Hypothalamus (tissue), 51 donors: ENCODE measurements around the gene WDR90.
A peak's percentile ranks its signal among the peaks of the same experiment; 100 is the strongest.

ENCODE experiments used
- DNase-seq, 51 donors: peaks; one replicate each; lab custom pipeline; 2025; lab: John Stamatoyannopoulos, UW

WDR90 gene

GRCh38 chr16:674214-674881, 25.2 kb downstream of the WDR90 start:
- DNase-seq = no peak

GRCh38 chr16:674968-675883, 26.1 kb downstream of the WDR90 start, which contains the start of gene RHBDL1:
Gene RHBDL1, plus strand, starts transcription at chr16:675671. Its CDS starts 120 bp downstream, at chr16:675791.
- DNase-seq = peak in 30 of 51 donors; percentile 9 to 66 (median 36)

GRCh38 chr16:675884-676564, 26.9 kb downstream of the WDR90 start:
- peak in 1 of 51 donors; percentile 23 for DNase-seq

- DNase-seq = no peak
These were observed 27.4 kb downstream of the WDR90 start for GRCh38 chr16:676565-676902.

- DNase-seq = no peak
These were observed 27.7 kb downstream of the WDR90 start for GRCh38 chr16:676913-677312.

GRCh38 chr16:677316-678190, 28.4 kb downstream of the WDR90 start:
- DNase-seq = no peak

- DNase-seq = no peak
These were observed 29.2 kb downstream of the WDR90 start for GRCh38 chr16:678209-678857.

- DNase-seq = peak in 37 of 51 donors; percentile 13 to 79 (median 61)
These were observed 30.0 kb downstream of the WDR90 start for GRCh38 chr16:678858-679813.

GRCh38 chr16:679814-680624, 30.9 kb downstream of the WDR90 start, which contains the start of gene STUB1:
Gene STUB1, plus strand, starts transcription at chr16:680410. Its CDS starts 116 bp downstream, at chr16:680526.
- peak; percentile 46 to 96 (median 87) for DNase-seq

- peak in 1 of 51 donors; percentile 53 for DNase-seq
These were observed 31.4 kb downstream of the WDR90 start for GRCh38 chr16:680625-680945.

- peak in 1 of 51 donors; percentile 34 for DNase-seq
These were observed 32.0 kb downstream of the WDR90 start for GRCh38 chr16:680967-681745.

GRCh38 chr16:681746-682427, 32.7 kb downstream of the WDR90 start:
- no peak for DNase-seq

GRCh38 chr16:682493-683395, 33.6 kb downstream of the WDR90 start:
- no peak for DNase-seq

- peak in 1 of 51 donors; percentile 13 for DNase-seq
These were observed 34.4 kb downstream of the WDR90 start for GRCh38 chr16:683396-684070.
